H1 (cell line): ENCODE data around the gene OR2T6. TPM values are rescaled to one million over a fixed set of nuclear protein-coding genes. Genes with fewer than 3 reads are reported as not detected.
A peak's percentile ranks its signal among the peaks of the same experiment; 100 is the strongest.

Source experiments
- CTCF ChIA-PET: fragments of 300-600 bp; sonication (Branson Sonifier 250); formaldehyde crosslinking; loops from one replicate; lab custom pipeline; 2021; ENCODE audit not compliant: partially characterized antibody; lab: Charles Lee
- POLR2A ChIA-PET: fragments of 300-600 bp; sonication (Branson Sonifier 250); formaldehyde crosslinking; loops from one replicate; lab custom pipeline; 2021; ENCODE audit warnings: inconsistent platforms; ENCODE audit not compliant: partially characterized antibody; lab: Charles Lee
- DNase-seq, 2 experiments: peaks; one replicate each; pipeline versions ENCODE4 v3.0.0 to v3.0.0-alpha.2; 2010 to 2022; ENCODE audit warnings: low spot score in 2 of 2, low read depth in 1 of 2, mixed read lengths in 1 of 2
- FAIRE-seq: peaks from 2 replicates; lab custom pipeline; 2011; peaks lifted over from hg19 to GRCh38; lab: Jason Lieb, UNC
- H2AFZ ChIP-seq: 2 replicates; pipeline ENCODE4 v1.8.1; 2012; ENCODE audit warnings: low read length, inconsistent platforms
- H2AK5ac ChIP-seq: 2 replicates; pipeline ENCODE4 v1.6.1; 2013; ENCODE audit warnings: low read depth, low read length
- H2BK120ac ChIP-seq: replicated peaks from 2 replicates; pipeline ENCODE3; 2013; ENCODE audit warnings: low read depth, low read length, inconsistent platforms
- H2BK12ac ChIP-seq: 2 replicates; pipeline ENCODE4 v1.6.1; 2013; ENCODE audit warnings: low read depth, low read length
- H2BK15ac ChIP-seq: 2 replicates; pipeline ENCODE4 v1.6.1; 2013; ENCODE audit warnings: low read length
- H2BK20ac ChIP-seq: 2 replicates; pipeline ENCODE4 v1.6.1; 2013; ENCODE audit warnings: low read length
- H2BK5ac ChIP-seq: 2 replicates; pipeline ENCODE4 v1.6.1; 2013; ENCODE audit warnings: low read depth, low read length
- H3K14ac ChIP-seq: 2 replicates; pipeline ENCODE4 v1.6.1; 2013; ENCODE audit warnings: inconsistent platforms; ENCODE audit not compliant: insufficient read length
- H3K18ac ChIP-seq: 2 replicates; pipeline ENCODE4 v1.6.1; 2013; ENCODE audit warnings: low read length; ENCODE audit errors: extremely low read depth
- H3K23ac ChIP-seq: 2 replicates; pipeline ENCODE4 v1.6.1; 2013; ENCODE audit warnings: inconsistent platforms; ENCODE audit not compliant: insufficient read length
- H3K23me2 ChIP-seq: 2 replicates; pipeline ENCODE4 v1.6.1; 2013; ENCODE audit warnings: low read depth, low read length
- H3K27ac ChIP-seq: 2 replicates; pipeline ENCODE4 v1.6.1; 2011; ENCODE audit warnings: low read depth, low read length, inconsistent platforms
- H3K27me3 ChIP-seq, 4 experiments: replicated peaks in 1 of 4; 1 replicate in 1 of 4; 2 replicates in 3 of 4; pipeline versions ENCODE4 v1.6.1 to v1.8.1; 2011 to 2013; ENCODE audit warnings: low read length in 3 of 4, mild to moderate bottlenecking in 3 of 4, inconsistent platforms in 2 of 4, mixed read lengths in 2 of 4, moderate library complexity in 1 of 4; ENCODE audit not compliant: control insufficient read depth in 3 of 4, insufficient read depth in 3 of 4; ENCODE audit errors: extremely low read depth in 1 of 4
- H3K36me3 ChIP-seq, 4 experiments: 2 replicates each; pipeline versions ENCODE4 v1.6.1 to v1.8.1; 2011 to 2013; ENCODE audit warnings: mild to moderate bottlenecking in 4 of 4, low read length in 3 of 4, moderate library complexity in 2 of 4, control low read depth in 1 of 4, inconsistent platforms in 1 of 4; ENCODE audit not compliant: insufficient read depth in 4 of 4, control insufficient read depth in 2 of 4
- H3K4ac ChIP-seq: replicated peaks from 2 replicates; pipeline ENCODE3; 2013; ENCODE audit warnings: low read length, low read depth, mixed read lengths, inconsistent platforms; ENCODE audit not compliant: insufficient read length
- H3K4me1 ChIP-seq, 4 experiments: replicated peaks in 1 of 4; 1 replicate in 1 of 4; 2 replicates in 3 of 4; pipeline versions ENCODE4 v1.6.1 to v1.8.1; 2011 to 2013; ENCODE audit warnings: low read length in 3 of 4, inconsistent platforms in 2 of 4, mixed read lengths in 1 of 4; ENCODE audit not compliant: insufficient read depth in 4 of 4, control insufficient read depth in 3 of 4
- H3K4me2 ChIP-seq, 2 experiments: 2 replicates each; pipeline versions ENCODE4 v1.6.1 to v1.8.1; 2011 to 2013; ENCODE audit warnings: low read depth in 2 of 2, low read length in 2 of 2, control low read depth in 1 of 2, inconsistent platforms in 1 of 2, mild to moderate bottlenecking in 1 of 2; ENCODE audit not compliant: insufficient read depth in 1 of 2
- H3K4me3 ChIP-seq, 4 experiments: fragments of 200-600, 300-600 bp in 1 of 4; sonication (generic), shearing (Covaris generic), sonication (Bioruptor Twin) in 1 of 4; 2 replicates each; pipeline versions ENCODE4 v1.5.1 to v1.8.1; 2011 to 2016; ENCODE audit warnings: low read length in 4 of 4, low read depth in 3 of 4, control low read depth in 2 of 4, inconsistent platforms in 2 of 4, mild to moderate bottlenecking in 2 of 4, mixed read lengths in 1 of 4, moderate library complexity in 1 of 4; ENCODE audit not compliant: insufficient read depth in 2 of 4; ENCODE audit errors: extremely low read depth in 1 of 4
- H3K56ac ChIP-seq: replicated peaks from 2 replicates; pipeline ENCODE3; 2013; ENCODE audit warnings: low read depth, mild to moderate bottlenecking, mixed read lengths, low read length, inconsistent platforms; ENCODE audit not compliant: insufficient read length
- H3K79me1 ChIP-seq: 2 replicates; pipeline ENCODE4 v1.6.1; 2013; ENCODE audit warnings: low read depth, low read length, control low read depth
- H3K79me2 ChIP-seq, 2 experiments: 2 replicates each; pipeline versions ENCODE4 v1.6.1 to v1.8.1; 2012 to 2013; ENCODE audit warnings: low read length in 2 of 2, mild to moderate bottlenecking in 2 of 2, inconsistent platforms in 1 of 2; ENCODE audit not compliant: insufficient read depth in 2 of 2, control insufficient read depth in 1 of 2
- H3K9ac ChIP-seq, 4 experiments: replicated peaks in 1 of 4; 1 replicate in 1 of 4; 2 replicates in 3 of 4; pipeline versions ENCODE4 v1.6.1 to v1.8.1; 2011 to 2013; ENCODE audit warnings: low read depth in 3 of 4, low read length in 3 of 4, control low read depth in 2 of 4, mild to moderate bottlenecking in 2 of 4, moderate library complexity in 2 of 4, inconsistent platforms in 1 of 4; ENCODE audit errors: extremely low read depth in 1 of 4
- H3K9me3 ChIP-seq, 2 experiments: 2 replicates each; pipeline versions ENCODE4 v1.6.1 to v1.8.1; 2012 to 2013; ENCODE audit warnings: mild to moderate bottlenecking in 2 of 2, moderate library complexity in 2 of 2, control low read depth in 1 of 2, inconsistent platforms in 1 of 2, low read depth in 1 of 2, low read length in 1 of 2, mixed read lengths in 1 of 2; ENCODE audit not compliant: insufficient read depth in 2 of 2
- H4K20me1 ChIP-seq, 2 experiments: replicated peaks in 1 of 2; 2 replicates each; pipeline versions ENCODE3 to v1.8.1; 2011 to 2013; ENCODE audit warnings: inconsistent platforms in 2 of 2, low read length in 2 of 2, mild to moderate bottlenecking in 1 of 2; ENCODE audit not compliant: insufficient read depth in 2 of 2, control insufficient read depth in 1 of 2
- H4K5ac ChIP-seq: 2 replicates; pipeline ENCODE4 v1.6.1; 2013; ENCODE audit warnings: low read length, low read depth, mixed read lengths, inconsistent platforms; ENCODE audit not compliant: insufficient read length
- H4K8ac ChIP-seq: 2 replicates; pipeline ENCODE4 v1.8.0; 2013; ENCODE audit warnings: mild to moderate bottlenecking, moderate library complexity, low read length, inconsistent platforms; ENCODE audit not compliant: insufficient read depth; ENCODE audit errors: extremely low read depth
- H4K91ac ChIP-seq: replicated peaks from 2 replicates; pipeline ENCODE3; 2013; ENCODE audit warnings: low read length, mixed read lengths, inconsistent platforms; ENCODE audit not compliant: insufficient read length
- BCL11A ChIP-seq, 2 experiments: IDR thresholded peaks; one replicate each; pipeline ENCODE4 v1.6.1; 2011; ENCODE audit warnings: low read depth in 2 of 2, low read length in 2 of 2, mild to moderate bottlenecking in 2 of 2
- CBX5 ChIP-seq: fragments of 300-800, 300-1000 bp; sonication (generic); IDR thresholded peaks from 2 replicates; pipeline ENCODE4 v1.7.1; 2016; ENCODE audit warnings: antibody characterized with exemption, low read length, low read depth
- CHD2 ChIP-seq: IDR thresholded peaks from 2 replicates; pipeline ENCODE4 v1.6.1; 2012; ENCODE audit warnings: low read length, improper control_type of control experiment
- CREB1 ChIP-seq: IDR thresholded peaks from 2 replicates; pipeline ENCODE4 v1.6.1; 2012; ENCODE audit warnings: inconsistent platforms
- CTBP2 ChIP-seq: IDR thresholded peaks from 2 replicates; pipeline ENCODE4 v1.7.0; 2011; ENCODE audit warnings: borderline replicate concordance, mild to moderate bottlenecking, moderate library complexity, mixed read lengths, low read length; ENCODE audit not compliant: insufficient read depth, insufficient read length
- GABPA ChIP-seq: IDR thresholded peaks from 2 replicates; pipeline ENCODE4 v1.6.1; 2011; ENCODE audit warnings: mild to moderate bottlenecking, low read length, moderate library complexity, borderline replicate concordance; ENCODE audit not compliant: insufficient read depth
- KDM5A ChIP-seq: fragments of 200-600 bp; IDR thresholded peaks from 2 replicates; pipeline ENCODE4 v1.7.1; 2012; ENCODE audit warnings: mild to moderate bottlenecking, low read length, inconsistent platforms, mixed read lengths
- PHF8 ChIP-seq: fragments of 200-600 bp; sonication (generic); conservative IDR thresholded peaks from 2 replicates; pipeline ENCODE4 v1.7.1; 2012; ENCODE audit warnings: low read depth, mild to moderate bottlenecking, inconsistent platforms, low read length, moderate library complexity
- POLR2AphosphoS5 ChIP-seq: IDR thresholded peaks from 2 replicates; pipeline ENCODE4 v1.6.1; 2011; ENCODE audit warnings: low read depth, low read length
- RFX5 ChIP-seq: IDR thresholded peaks from 2 replicates; pipeline ENCODE4 v1.6.1; 2011; ENCODE audit warnings: low read depth, low read length, improper control_type of control experiment, borderline replicate concordance
- SIRT6 ChIP-seq: IDR thresholded peaks from one replicate; pipeline ENCODE4 v1.7.1; 2012; ENCODE audit warnings: low read length, inconsistent platforms
- SP1 ChIP-seq: IDR thresholded peaks from 2 replicates; pipeline ENCODE4 v1.6.1; 2011; ENCODE audit warnings: low read depth, low read length
- SRF ChIP-seq: IDR thresholded peaks from 2 replicates; pipeline ENCODE4 v1.6.1; 2011; ENCODE audit warnings: mild to moderate bottlenecking, low read depth, low read length, moderate library complexity
- TCF12 ChIP-seq: IDR thresholded peaks from 2 replicates; pipeline ENCODE4 v1.6.1; 2011; ENCODE audit warnings: low read depth, mild to moderate bottlenecking, low read length
- YY1 ChIP-seq: IDR thresholded peaks from 2 replicates; pipeline ENCODE4 v1.6.1; 2011; ENCODE audit warnings: low read depth, mild to moderate bottlenecking, low read length
- WGBS, 2 experiments: shearing (Covaris generic) in 1 of 2; methylation state at CpG; one replicate each; pipeline versions ENCODE4 v1.1.6 to v1.1.7; 2013 to 2015; ENCODE audit warnings: low lambda C conversion rate in 2 of 2, mixed read lengths in 2 of 2, inconsistent platforms in 1 of 2, low coverage in 1 of 2, missing lambda C conversion rate in 1 of 2; ENCODE audit not compliant: insufficient replicate concordance in 2 of 2, insufficient coverage in 1 of 2, insufficient read length in 1 of 2; ENCODE audit errors: extremely low coverage in 1 of 2, missing lambda C conversion rate in 1 of 2; 5-methylcytosine and 5-hydroxymethylcytosine counted together
- polyA plus RNA-seq, 7 experiments: library from polyadenylated mRNA; depleted of rRNA in 3 of 7; stranded (reverse) in 5 of 7; unstranded in 2 of 7; fragments of >200 nt in 5 of 7; fragments of 200-250 nt in 2 of 7; gene quantifications; 1 replicate in 5 of 7; 2 replicates in 1 of 7; 4 replicates in 1 of 7; pipeline versions ENCODE4 v1.2.1 to v1.2.3, GENCODE V29; 2011 to 2013; ENCODE audit warnings: missing spikeins in 2 of 7, mixed read lengths in 2 of 7
- total RNA-seq: library from RNA; stranded (reverse); fragmentation: NEBNext Ultra II Directional; extraction: Animal tissue kit (Norgen Biotek cat#: 25700); gene quantifications from 2 replicates; pipeline ENCODE4 v1.2.1, GENCODE V29; 2021
- TF ChIP-seq, protein P1 (sequence below): IDR thresholded peaks from 2 replicates; pipeline ENCODE4 v1.6.1; 2011; ENCODE audit warnings: low read depth, mild to moderate bottlenecking, low read length; ENCODE audit not compliant: insufficient read depth

OR2T6 gene
- total and polyA plus RNA-seq, 2 of the 8 experiments (the other 6 are each of a cell fraction or from before 2014, with no cell fraction given), result not detected

DNA sequence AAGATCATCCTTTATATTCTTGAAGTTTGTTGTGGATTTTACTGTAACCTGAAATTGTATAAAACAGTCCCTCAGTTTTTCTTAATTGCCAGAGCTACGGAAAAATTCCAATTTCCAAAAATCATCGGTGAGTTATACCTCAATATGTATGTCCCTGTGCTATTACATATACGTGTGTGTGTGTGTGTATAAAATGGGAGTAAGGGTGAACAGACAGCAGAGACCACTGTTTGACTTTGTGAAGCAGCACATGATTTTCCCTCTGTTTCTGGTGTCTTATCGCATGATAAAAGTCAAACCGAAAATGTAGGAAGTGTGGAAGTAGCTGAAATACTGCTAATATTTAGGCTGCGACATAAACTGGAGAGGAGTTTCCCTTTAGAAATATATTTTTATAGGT lies 28.5 kb downstream of the OR2T6 start:
- Histone ChIP-seq H3K36me3 (no peaks in the 10 kb centered on the region; a peak in 1 of 8 replicates), H4K20me1 (no peaks in the 10 kb centered on the region), H3K27ac (no peak overlapping the region), H3K4ac (no peak overlapping the region), H3K23ac (no peak overlapping the region), H2BK5ac (no peak overlapping the region), H3K4me2 (no peak overlapping the region), H3K27me3 (no peaks in the 10 kb centered on the region), H4K5ac (no peak overlapping the region), H4K91ac (no peak overlapping the region), H2BK15ac (no peak overlapping the region), H2BK12ac (no peak overlapping the region), H3K56ac (no peak overlapping the region), H3K18ac (no peak overlapping the region), H2AK5ac (no peak overlapping the region), H3K9me3 (peaks cover 75 to 76% of the 10 kb centered on the region in 2 experiments), H2AFZ (no peak overlapping the region), H3K9ac (no peak overlapping the region), H3K79me1 (no peaks in the 10 kb centered on the region), H2BK20ac (no peak overlapping the region), H3K23me2 (no peaks in the 10 kb centered on the region), H4K8ac (no peak overlapping the region), H3K79me2 (no peaks in the 10 kb centered on the region), H3K4me3 (0 out of 8 replicates have a peak overlapping the region, but pooled peaks of 1 of the 4 experiments have one; percentile 27), H3K4me1 (no peaks in the 10 kb centered on the region), H3K14ac (no peak overlapping the region), H2BK120ac (no peak overlapping the region)
- 84% methylated on average over 6 of the region's 6 CpGs; no CpG with 5 or more reads in 1 of the 2 experiments for WGBS, 2 experiments
- ChIA-PET CTCF (interaction anchor here (1.7 kb wide), 1 partner anchor 8 kb away, joined by 3 read pairs; no protein-coding TSS in a partner anchor), POLR2A (no interaction called here)
- peak; percentile 100 for FAIRE-seq
- no peak for DNase-seq
- TF ChIP-seq KDM5A (no peak), SP1 (no peak), GABPA (no peak), RFX5 (no peak), POLR2AphosphoS5 (no peak), BCL11A (IDR thresholded peaks at IDR 0.05; ENCODE audit: low read depth in 2 of 2, low read length in 2 of 2) (no peak), CBX5 (no peak), SRF (no peak), TCF12 (no peak), YY1 (no peak), CTBP2 (no peak), SIRT6 (no peak), CREB1 (no peak), PHF8 (no peak), CHD2 (no peak)
- TF ChIP-seq, protein P1, sequence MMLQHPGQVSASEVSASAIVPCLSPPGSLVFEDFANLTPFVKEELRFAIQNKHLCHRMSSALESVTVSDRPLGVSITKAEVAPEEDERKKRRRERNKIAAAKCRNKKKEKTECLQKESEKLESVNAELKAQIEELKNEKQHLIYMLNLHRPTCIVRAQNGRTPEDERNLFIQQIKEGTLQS, result no peak
